ENCODE measurements around the gene PAFAH2.

Gene PAFAH2

GRCh38 chr1:25922971-25923552 is 74.8 kb downstream of the PAFAH2 start:
- H3K4me1 Mint-ChIP-seq = peaks cover 47% of the 10 kb centered on the region
- peak overlapping the region; percentile 75 to 82 (median 78) for H3K4me3 Mint-ChIP-seq
- no peaks in the 10 kb centered on the region for H3K36me3 Mint-ChIP-seq (ENCODE audit: low read depth)
- peak overlapping the region; percentile 89 to 95 (median 94) for H3K27ac Mint-ChIP-seq
- TF ChIP-seq CTCF (IDR thresholded peaks at IDR 0.05; ENCODE audit: unreplicated experiment in 3 of 3) = no peak
- H3K9me3 Mint-ChIP-seq = no peaks in the 10 kb centered on the region
- peaks cover 56% of the 10 kb centered on the region for H3K27me3 Mint-ChIP-seq (ENCODE audit: low read depth)

- H3K4me1 Mint-ChIP-seq = peaks cover 44% of the 10 kb centered on the region
- no peaks in the 10 kb centered on the region for H3K9me3 Mint-ChIP-seq
- TF ChIP-seq CTCF (IDR thresholded peaks at IDR 0.05; ENCODE audit: unreplicated experiment in 3 of 3) = no peak
- H3K4me3 Mint-ChIP-seq = peak overlapping the region; percentile 86 to 89 (median 88)
- H3K36me3 Mint-ChIP-seq (ENCODE audit: low read depth) = no peaks in the 10 kb centered on the region
- peak overlapping the region; percentile 85 to 94 (median 89) for H3K27ac Mint-ChIP-seq
- peaks cover 50% of the 10 kb centered on the region for H3K27me3 Mint-ChIP-seq (ENCODE audit: low read depth)
These were observed 75.5 kb downstream of the PAFAH2 start for GRCh38 chr1:25922056-25922970.

GRCh38 chr1:25918615-25919014 is 79.2 kb downstream of the PAFAH2 start:
- Mint-ChIP-seq H3K27ac (no peak overlapping the region), H3K9me3 (no peaks in the 10 kb centered on the region), H3K4me3 (no peak overlapping the region), H3K27me3 (ENCODE audit: low read depth) (peaks cover 36% of the 10 kb centered on the region), H3K4me1 (peaks cover 28% of the 10 kb centered on the region), H3K36me3 (ENCODE audit: low read depth) (no peaks in the 10 kb centered on the region)
- no peak for TF ChIP-seq CTCF (IDR thresholded peaks at IDR 0.05; ENCODE audit: unreplicated experiment in 3 of 3)

GRCh38 chr1:25917996-25918395 is 79.9 kb downstream of the PAFAH2 start:
- H3K4me1 Mint-ChIP-seq = peaks cover 24% of the 10 kb centered on the region
- peaks cover 29% of the 10 kb centered on the region for H3K27me3 Mint-ChIP-seq (ENCODE audit: low read depth)
- peak overlapping the region in 1 of 3 experiments; percentile 59 for H3K27ac Mint-ChIP-seq
- H3K4me3 Mint-ChIP-seq = no peak overlapping the region
- no peaks in the 10 kb centered on the region for H3K36me3 Mint-ChIP-seq (ENCODE audit: low read depth)
- no peak for TF ChIP-seq CTCF (IDR thresholded peaks at IDR 0.05; ENCODE audit: unreplicated experiment in 3 of 3)
- no peaks in the 10 kb centered on the region for H3K9me3 Mint-ChIP-seq

- peaks cover 17% of the 10 kb centered on the region for H3K27me3 Mint-ChIP-seq (ENCODE audit: low read depth)
- H3K4me3 Mint-ChIP-seq = no peak overlapping the region
- H3K27ac Mint-ChIP-seq = peak overlapping the region in 1 of 3 experiments; percentile 19
- H3K9me3 Mint-ChIP-seq = no peaks in the 10 kb centered on the region
- TF ChIP-seq CTCF (IDR thresholded peaks at IDR 0.05; ENCODE audit: unreplicated experiment in 3 of 3) = no peak
- peaks cover 14% of the 10 kb centered on the region for H3K4me1 Mint-ChIP-seq
- no peaks in the 10 kb centered on the region for H3K36me3 Mint-ChIP-seq (ENCODE audit: low read depth)
These were observed 81.4 kb downstream of the PAFAH2 start for GRCh38 chr1:25916460-25916859.

Measured in nephron (organoid).